ENCODE measurements around the gene SLC5A3. TPM values are rescaled to one million over a fixed set of nuclear protein-coding genes. Genes with fewer than 3 reads are reported as not detected.

The SLC5A3 gene
- total and polyA plus RNA-seq, 2 donors (not counting 1 experiment from before 2014, with no cell fraction given): 1.2 to 16.7 TPM

DNA sequence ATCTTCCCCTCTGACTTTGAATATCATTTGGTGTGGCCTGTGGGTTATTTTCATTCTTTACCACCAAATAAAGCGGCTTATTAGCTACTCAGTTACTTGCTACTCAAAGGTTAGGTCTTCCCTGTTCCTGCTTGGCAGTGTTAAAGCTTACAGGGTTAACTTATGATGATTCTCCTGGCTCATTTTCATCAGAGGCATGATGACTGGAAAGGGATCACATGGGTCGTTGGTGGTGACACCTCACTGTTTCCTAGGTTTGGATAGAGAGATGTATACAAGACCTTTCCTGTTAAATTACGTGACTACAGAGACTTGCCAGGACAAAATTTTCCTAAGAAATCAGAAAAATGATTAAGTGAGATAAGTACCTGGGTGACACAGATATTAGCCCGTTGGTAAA is 27.4 kb downstream of the SLC5A3 start:
- 83% methylated on average over 1 of the region's 4 CpGs for WGBS (ENCODE audit: insufficient coverage)
- no peak overlapping the region for H3K27ac Mint-ChIP-seq
- intact Hi-C loops (cut with micrococcal nuclease): no loop called here
- TF ChIP-seq, protein P1, sequence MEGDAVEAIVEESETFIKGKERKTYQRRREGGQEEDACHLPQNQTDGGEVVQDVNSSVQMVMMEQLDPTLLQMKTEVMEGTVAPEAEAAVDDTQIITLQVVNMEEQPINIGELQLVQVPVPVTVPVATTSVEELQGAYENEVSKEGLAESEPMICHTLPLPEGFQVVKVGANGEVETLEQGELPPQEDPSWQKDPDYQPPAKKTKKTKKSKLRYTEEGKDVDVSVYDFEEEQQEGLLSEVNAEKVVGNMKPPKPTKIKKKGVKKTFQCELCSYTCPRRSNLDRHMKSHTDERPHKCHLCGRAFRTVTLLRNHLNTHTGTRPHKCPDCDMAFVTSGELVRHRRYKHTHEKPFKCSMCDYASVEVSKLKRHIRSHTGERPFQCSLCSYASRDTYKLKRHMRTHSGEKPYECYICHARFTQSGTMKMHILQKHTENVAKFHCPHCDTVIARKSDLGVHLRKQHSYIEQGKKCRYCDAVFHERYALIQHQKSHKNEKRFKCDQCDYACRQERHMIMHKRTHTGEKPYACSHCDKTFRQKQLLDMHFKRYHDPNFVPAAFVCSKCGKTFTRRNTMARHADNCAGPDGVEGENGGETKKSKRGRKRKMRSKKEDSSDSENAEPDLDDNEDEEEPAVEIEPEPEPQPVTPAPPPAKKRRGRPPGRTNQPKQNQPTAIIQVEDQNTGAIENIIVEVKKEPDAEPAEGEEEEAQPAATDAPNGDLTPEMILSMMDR (IDR thresholded peaks at IDR 0.05): no peak
- no peak for TF ChIP-seq EZH2 (IDR thresholded peaks at IDR 0.05; ENCODE audit: borderline replicate concordance, insufficient read depth, low read depth, low read length, poor library complexity, severe bottlenecking)
- no peak for ATAC-seq (ENCODE audit: low read depth)
- ChIA-PET CTCF (interaction anchor here (1.0 to 1.9 kb wide), 4 partner anchors 9 to 495 kb away, joined by 3 to 8 read pairs (median 4); no protein-coding TSS in a partner anchor), POLR2A (no interaction called here)
- no peaks in the 10 kb centered on the region for H3K27me3 ChIP-seq (replicated peaks in 1 of 4; ENCODE audit: control extremely low read depth in 1 of 4, control insufficient read depth in 3 of 4, insufficient read depth in 4 of 4, low read length in 3 of 4)
- peaks cover 0 to 4% of the 10 kb centered on the region in 2 experiments for H3K36me3 ChIP-seq (replicated peaks in 1 of 2; ENCODE audit: control extremely low read depth in 1 of 2, control insufficient read depth in 1 of 2, extremely low read depth in 1 of 2, insufficient read depth in 2 of 2, low read length in 1 of 2)
- DNase-seq: no peak
- no peak overlapping the region for H2AFZ ChIP-seq (ENCODE audit: insufficient read depth, low read depth, low read length, poor library complexity, severe bottlenecking)
- no peaks in the 10 kb centered on the region for H3K9me3 ChIP-seq (ENCODE audit: control extremely low read depth in 1 of 3, control insufficient read depth in 2 of 3, insufficient read depth in 1 of 3, low read length in 2 of 3)
- peaks cover 68% of the 10 kb centered on the region for H3K79me2 ChIP-seq (ENCODE audit: control insufficient read depth, insufficient read depth, low read length)
- peaks cover 0 to 7% of the 10 kb centered on the region in 2 donors for H3K4me1 ChIP-seq (ENCODE audit: control insufficient read depth in 2 of 2, insufficient read depth in 2 of 2, low read length in 2 of 2)
- no peak overlapping the region for H3K27ac ChIP-seq (ENCODE audit: low read length in 2 of 2)
- no peaks in the 10 kb centered on the region for H3K9me3 Mint-ChIP-seq (ENCODE audit: insufficient read depth)
- no peak overlapping the region for H3K4me2 ChIP-seq (replicated peaks; ENCODE audit: low read depth, low read length, poor library complexity, severe bottlenecking)
- H3K27me3 Mint-ChIP-seq: no peaks in the 10 kb centered on the region
- no peak overlapping the region for H3K4me3 Mint-ChIP-seq
- H3K4me3 ChIP-seq (ENCODE audit: control extremely low read depth in 1 of 5, extremely low read depth in 1 of 5, insufficient read depth in 1 of 5, low read depth in 2 of 5, low read length in 4 of 5): no peak overlapping the region
- no peak overlapping the region for H3K9ac ChIP-seq (ENCODE audit: low read length)
- H4K20me1 ChIP-seq (ENCODE audit: control insufficient read depth, insufficient read depth, low read length, poor library complexity, severe bottlenecking): peaks cover 25% of the 10 kb centered on the region
- H3K4me1 Mint-ChIP-seq: peaks cover 55% of the 10 kb centered on the region

GRCh38 chr21:34105947-34106541 is 32.7 kb downstream of the SLC5A3 start:
- peaks cover 30% of the 10 kb centered on the region for H3K79me2 ChIP-seq (ENCODE audit: control insufficient read depth, insufficient read depth, low read length)
- POLR2A ChIA-PET: no interaction called here
- H3K36me3 ChIP-seq (replicated peaks in 1 of 2; ENCODE audit: control extremely low read depth in 1 of 2, control insufficient read depth in 1 of 2, extremely low read depth in 1 of 2, insufficient read depth in 2 of 2, low read length in 1 of 2): no peaks in the 10 kb centered on the region
- CTCF ChIA-PET: no interaction called here
- H3K9ac ChIP-seq (ENCODE audit: low read length): no peak overlapping the region
- H4K20me1 ChIP-seq (ENCODE audit: control insufficient read depth, insufficient read depth, low read length, poor library complexity, severe bottlenecking): peaks cover 14% of the 10 kb centered on the region
- H3K4me1 Mint-ChIP-seq: peaks cover 21% of the 10 kb centered on the region
- H3K27ac ChIP-seq (ENCODE audit: low read length in 2 of 2): no peak overlapping the region
- H3K4me3 Mint-ChIP-seq: no peak overlapping the region
- intact Hi-C loops (cut with micrococcal nuclease): no loop called here
- no peaks in the 10 kb centered on the region for H3K4me1 ChIP-seq (ENCODE audit: control insufficient read depth in 2 of 2, insufficient read depth in 2 of 2, low read length in 2 of 2)
- no peak overlapping the region for H3K4me3 ChIP-seq (ENCODE audit: control extremely low read depth in 1 of 5, extremely low read depth in 1 of 5, insufficient read depth in 1 of 5, low read depth in 2 of 5, low read length in 4 of 5)
- DNase-seq (no peak), ATAC-seq (ENCODE audit: low read depth) (no peak)
- H3K27me3 Mint-ChIP-seq: no peaks in the 10 kb centered on the region
- no peak overlapping the region for H3K4me2 ChIP-seq (replicated peaks; ENCODE audit: low read depth, low read length, poor library complexity, severe bottlenecking)
- no peaks in the 10 kb centered on the region for H3K9me3 ChIP-seq (ENCODE audit: control extremely low read depth in 1 of 3, control insufficient read depth in 2 of 3, insufficient read depth in 1 of 3, low read length in 2 of 3)
- H3K27ac Mint-ChIP-seq: no peak overlapping the region
- no peaks in the 10 kb centered on the region for H3K9me3 Mint-ChIP-seq (ENCODE audit: insufficient read depth)
- H3K27me3 ChIP-seq (replicated peaks in 1 of 4; ENCODE audit: control extremely low read depth in 1 of 4, control insufficient read depth in 3 of 4, insufficient read depth in 4 of 4, low read length in 3 of 4): no peaks in the 10 kb centered on the region
- no peak overlapping the region for H2AFZ ChIP-seq (ENCODE audit: insufficient read depth, low read depth, low read length, poor library complexity, severe bottlenecking)
- TF ChIP-seq, protein P1 (IDR thresholded peaks at IDR 0.05): no peak
- no peak for TF ChIP-seq EZH2 (IDR thresholded peaks at IDR 0.05; ENCODE audit: borderline replicate concordance, insufficient read depth, low read depth, low read length, poor library complexity, severe bottlenecking)

Data from B cell (primary cell).